ENCODE measurements around the gene MAP2. TPM values are rescaled to one million over a fixed set of nuclear protein-coding genes. Genes with fewer than 3 reads are reported as not detected.

The MAP2 gene
- total and polyA plus RNA-seq, 2 of the 8 experiments (the other 6 are each of a cell fraction or from before 2014, with no cell fraction given) = 5.9 to 9.4 TPM

GRCh38 chr2:209380293-209380692, 43.6 kb upstream of the MAP2 start:
- Histone ChIP-seq H3K23me2 (ENCODE audit: low read depth, low read length) (no peaks in the 10 kb centered on the region), H3K9ac (replicated peaks in 1 of 4; ENCODE audit: extremely low read depth in 1 of 4, low read depth in 3 of 4, low read length in 3 of 4) (no peak overlapping the region), H3K36me3 (ENCODE audit: control insufficient read depth in 2 of 4, insufficient read depth in 4 of 4, low read length in 3 of 4) (no peaks in the 10 kb centered on the region), H3K4ac (replicated peaks; ENCODE audit: insufficient read length, low read depth, low read length) (no peak overlapping the region), H3K4me3 (ENCODE audit: extremely low read depth in 1 of 4, insufficient read depth in 2 of 4, low read depth in 3 of 4, low read length in 4 of 4) (no peak overlapping the region), H2BK5ac (ENCODE audit: low read depth, low read length) (no peak overlapping the region), H3K27me3 (replicated peaks in 1 of 4; ENCODE audit: control insufficient read depth in 3 of 4, extremely low read depth in 1 of 4, insufficient read depth in 3 of 4, low read length in 3 of 4) (no peaks in the 10 kb centered on the region), H2BK15ac (ENCODE audit: low read length) (no peak overlapping the region), H4K91ac (replicated peaks; ENCODE audit: insufficient read length, low read length) (no peak overlapping the region), H2AK5ac (ENCODE audit: low read depth, low read length) (no peak overlapping the region), H2BK120ac (replicated peaks; ENCODE audit: low read depth, low read length) (no peak overlapping the region), H3K9me3 (ENCODE audit: insufficient read depth in 2 of 2, low read depth in 1 of 2, low read length in 1 of 2) (no peaks in the 10 kb centered on the region; a peak in 1 of 4 replicates), H3K4me1 (replicated peaks in 1 of 4; ENCODE audit: control insufficient read depth in 3 of 4, insufficient read depth in 4 of 4, low read length in 3 of 4) (no peaks in the 10 kb centered on the region), H2AFZ (ENCODE audit: low read length) (no peak overlapping the region), H3K56ac (replicated peaks; ENCODE audit: insufficient read length, low read depth, low read length) (no peak overlapping the region), H3K79me2 (ENCODE audit: control insufficient read depth in 1 of 2, insufficient read depth in 2 of 2, low read length in 2 of 2) (no peaks in the 10 kb centered on the region), H2BK20ac (ENCODE audit: low read length) (no peak overlapping the region), H2BK12ac (ENCODE audit: low read depth, low read length) (no peak overlapping the region), H3K79me1 (ENCODE audit: low read depth, low read length) (no peaks in the 10 kb centered on the region), H3K18ac (ENCODE audit: extremely low read depth, low read length) (no peak overlapping the region), H4K8ac (ENCODE audit: extremely low read depth, insufficient read depth, low read length) (no peak overlapping the region), H3K27ac (ENCODE audit: low read depth, low read length) (no peak overlapping the region), H4K20me1 (replicated peaks in 1 of 2; ENCODE audit: control insufficient read depth in 1 of 2, insufficient read depth in 2 of 2, low read length in 2 of 2) (no peaks in the 10 kb centered on the region), H3K23ac (ENCODE audit: insufficient read length) (no peak overlapping the region), H4K5ac (ENCODE audit: insufficient read length, low read depth, low read length) (no peak overlapping the region), H3K4me2 (ENCODE audit: insufficient read depth in 1 of 2, low read depth in 2 of 2, low read length in 2 of 2) (no peak overlapping the region), H3K14ac (ENCODE audit: insufficient read length) (no peak overlapping the region)
- TF ChIP-seq CREB1 (IDR thresholded peaks at IDR 0.05) (no peak), CHD2 (IDR thresholded peaks at IDR 0.05; ENCODE audit: low read length) (no peak), HDAC2 (IDR thresholded peaks at IDR 0.05; ENCODE audit: borderline replicate concordance in 1 of 2, low read depth in 2 of 2, low read length in 2 of 2) (no peak), RFX5 (IDR thresholded peaks at IDR 0.05; ENCODE audit: borderline replicate concordance, low read depth, low read length) (no peak), ATF2 (IDR thresholded peaks at IDR 0.05; ENCODE audit: low read length) (no peak), SP2 (IDR thresholded peaks at IDR 0.05; ENCODE audit: low read length) (no peak), USF2 (IDR thresholded peaks at IDR 0.05; ENCODE audit: low read length) (no peak), FOSL1 (IDR thresholded peaks at IDR 0.05; ENCODE audit: insufficient read depth, low read depth, low read length) (no peak), SUZ12 (IDR thresholded peaks at IDR 0.05; ENCODE audit: low read length) (no peak), YY1 (IDR thresholded peaks at IDR 0.05; ENCODE audit: low read depth, low read length) (no peak), SP1 (IDR thresholded peaks at IDR 0.05; ENCODE audit: low read depth, low read length) (no peak)
- ChIA-PET POLR2A (ENCODE audit: partially characterized antibody) (no interaction called here), CTCF (ENCODE audit: partially characterized antibody) (interaction anchor here (1.1 kb wide), 1 partner anchor 581 kb away, joined by 4 read pairs; no protein-coding TSS in a partner anchor)
- FAIRE-seq = no peak
- no peak for DNase-seq (ENCODE audit: low read depth in 1 of 2, low spot score in 2 of 2)
- WGBS, 2 experiments (ENCODE audit: extremely low coverage in 1 of 2, insufficient coverage in 1 of 2, insufficient read length in 1 of 2, insufficient replicate concordance in 2 of 2, low coverage in 1 of 2, low lambda C conversion rate in 2 of 2, missing lambda C conversion rate in 1 of 2) = 84% methylated on average over 1 of the region's 1 CpG; no CpG with 5 or more reads in 1 of the 2 experiments

Data from H1 (cell line).